GOT3 (cell line): Measurements from ENCODE around the gene MEIKIN.

Experiments
- DNase-seq: peaks from one replicate; lab custom pipeline; 2025; ENCODE audit warnings: mixed read lengths; lab: John Stamatoyannopoulos, UW

The MEIKIN gene

DNA sequence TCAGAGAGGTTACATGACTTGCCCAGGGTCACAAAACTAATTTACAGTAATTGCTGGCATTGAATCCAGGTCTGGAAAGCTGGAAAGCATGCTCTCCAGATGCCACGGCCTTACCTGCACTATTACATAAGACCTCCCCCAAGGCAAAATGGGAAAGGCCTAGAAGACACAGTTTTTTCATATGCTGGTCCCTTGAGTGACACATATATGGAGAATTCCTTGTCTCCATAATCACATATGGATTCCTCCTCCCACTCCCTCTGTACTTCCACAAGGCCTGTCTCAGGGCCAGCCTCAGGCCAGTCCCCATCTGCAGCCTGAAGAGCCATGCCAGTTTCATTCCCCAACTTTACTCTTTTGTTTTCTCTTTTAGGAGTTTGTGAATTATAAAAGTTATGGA, 28.6 kb upstream of the MEIKIN start:
- DNase-seq = no peak

DNA sequence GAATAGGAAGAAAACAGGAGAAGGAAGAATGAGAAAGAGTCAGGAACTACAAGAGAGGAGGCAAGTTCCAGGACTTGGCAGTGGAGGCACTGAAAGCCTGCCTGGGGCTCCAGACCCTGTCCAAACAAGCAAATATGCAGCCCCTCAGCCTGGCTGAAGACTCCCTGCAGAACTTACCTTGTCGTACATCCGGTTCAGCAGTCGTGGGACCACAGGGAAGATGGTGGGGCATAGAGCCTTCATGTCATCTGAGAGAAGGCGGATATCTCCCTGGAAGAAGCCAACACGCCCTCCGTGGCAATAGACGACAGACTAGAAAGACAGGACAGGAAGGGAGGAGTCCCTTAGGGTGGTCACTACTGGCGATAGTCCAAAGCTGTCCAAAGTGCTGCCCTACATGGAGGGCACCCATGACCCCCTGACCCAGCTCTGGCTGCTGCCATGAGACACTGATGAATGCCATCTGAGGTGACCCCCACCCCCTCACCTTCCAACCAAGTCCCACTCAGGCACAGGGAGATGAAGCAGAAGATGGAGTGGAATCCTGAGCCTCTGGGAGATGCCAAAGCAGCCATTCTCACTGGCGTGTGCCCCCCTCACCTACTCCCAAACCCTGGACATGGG, 27.7 kb upstream of the MEIKIN start:
- no peak for DNase-seq

- no peak for DNase-seq
These were observed 23.0 kb upstream of the MEIKIN start for GRCh38 chr5:131968396-131968954.

GRCh38 chr5:131966551-131966950, 21.1 kb upstream of the MEIKIN start:
- no peak for DNase-seq

GRCh38 chr5:131965826-131966415, 20.5 kb upstream of the MEIKIN start:
- no peak for DNase-seq

- no peak for DNase-seq
These were observed 14.4 kb upstream of the MEIKIN start for GRCh38 chr5:131959906-131960305.

- no peak for DNase-seq
These were observed 13.7 kb upstream of the MEIKIN start for GRCh38 chr5:131959136-131959535.

DNA sequence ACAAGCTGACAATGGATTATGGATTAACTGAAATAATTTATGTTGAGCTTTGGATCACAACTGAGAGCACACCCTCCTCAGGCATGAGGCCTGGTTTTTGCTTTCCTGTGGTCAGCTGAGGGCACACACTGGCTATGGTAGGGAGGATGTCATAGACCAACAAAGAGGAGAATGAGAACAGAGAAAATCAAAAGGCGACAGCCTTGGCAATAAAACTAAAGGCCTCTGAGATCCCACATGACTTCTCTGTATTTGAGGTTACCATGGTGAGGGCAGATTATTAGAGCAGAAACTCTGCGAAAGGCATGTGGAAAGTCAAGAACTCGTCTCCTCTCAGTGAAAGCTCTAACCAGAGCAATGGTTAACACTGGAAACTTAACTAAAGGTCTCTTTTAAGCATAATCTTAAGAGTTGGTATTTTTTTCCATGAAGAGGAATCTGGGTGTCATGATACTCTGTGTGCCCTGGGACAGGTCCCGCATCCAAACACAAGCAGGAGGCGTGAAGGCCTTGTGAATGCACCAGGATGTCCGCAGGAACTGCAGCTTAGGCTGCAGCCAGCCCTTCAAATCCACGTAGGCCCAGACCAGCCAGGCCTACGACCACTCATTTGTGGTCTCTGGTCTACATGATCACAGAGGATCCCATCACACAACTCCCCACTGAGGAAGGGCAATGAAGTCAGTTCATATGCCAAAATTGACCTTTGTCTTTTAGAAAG, 12.4 kb upstream of the MEIKIN start:
- DNase-seq = no peak

DNA sequence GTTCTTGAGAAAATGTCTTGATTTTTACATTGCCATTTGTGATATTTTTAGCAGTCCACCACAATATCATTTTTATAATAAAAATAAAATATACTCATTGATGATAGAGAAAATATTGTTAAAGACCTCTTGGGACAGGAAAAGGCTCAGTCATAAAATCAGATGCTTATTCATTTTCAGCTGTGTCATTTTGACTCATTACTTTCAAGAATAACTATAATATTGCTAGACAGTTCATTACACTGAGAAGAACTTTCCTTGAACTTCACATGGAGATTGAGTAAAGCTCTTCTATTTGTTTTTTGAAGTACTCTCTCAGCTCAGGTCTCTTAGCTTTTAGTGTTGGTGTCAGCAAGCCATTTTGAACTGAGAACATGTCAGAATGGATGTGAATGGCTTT, 8.5 kb upstream of the MEIKIN start:
- no peak for DNase-seq

DNA sequence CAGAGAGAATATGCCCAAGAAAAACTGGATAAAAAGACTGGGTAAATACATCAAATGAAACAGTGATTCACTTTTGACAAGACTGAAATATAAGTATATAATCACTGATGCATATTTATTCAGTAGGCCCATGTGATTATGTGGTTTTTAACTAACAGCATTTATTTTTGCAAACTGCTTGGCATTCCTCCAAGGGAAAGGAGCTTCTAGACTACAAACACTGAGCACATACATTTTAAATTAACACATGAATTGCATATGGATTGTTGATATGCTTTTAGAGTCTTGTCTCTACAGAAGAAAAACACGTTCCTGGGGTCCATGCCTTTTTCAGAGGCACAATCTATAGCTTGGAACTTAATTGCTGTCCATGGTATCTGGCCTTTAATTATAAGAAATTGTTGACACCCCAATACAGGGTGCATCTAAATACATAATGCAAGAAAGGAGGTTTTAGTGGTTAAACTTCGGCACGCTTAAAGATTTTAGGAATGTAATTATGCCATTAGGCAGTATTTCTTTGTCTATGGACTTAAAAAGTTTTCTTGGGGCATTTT, 6.9 kb upstream of the MEIKIN start:
- no peak for DNase-seq

- no peak for DNase-seq
These were observed 5.2 kb upstream of the MEIKIN start for GRCh38 chr5:131950706-131951105.

DNA sequence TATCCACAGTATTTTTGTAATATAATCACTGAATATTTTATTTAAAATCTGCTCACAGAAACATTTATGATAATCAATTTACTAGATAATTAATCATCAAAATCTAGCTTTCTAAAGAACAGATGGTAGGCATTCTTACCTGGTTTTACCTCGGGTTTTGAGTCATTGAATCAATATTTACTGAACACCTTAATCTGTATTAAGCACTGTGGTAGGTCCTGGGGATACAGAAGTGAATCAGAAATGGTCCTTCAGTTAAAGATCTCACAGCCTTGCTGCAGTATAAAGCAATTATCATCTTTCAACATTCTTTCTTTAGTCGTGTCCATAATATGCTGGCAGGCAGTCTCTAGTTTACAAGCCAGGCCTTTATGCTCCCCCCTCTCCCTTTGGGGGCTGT, 2.0 kb upstream of the MEIKIN start:
- DNase-seq = no peak

GRCh38 chr5:131944702-131945550, 537 bp downstream of the MEIKIN start:
- DNase-seq = no peak

- DNase-seq = no peak
These were observed 1.5 kb downstream of the MEIKIN start for GRCh38 chr5:131943916-131944315.

GRCh38 chr5:131942016-131942415, 3.4 kb downstream of the MEIKIN start:
- DNase-seq = no peak

DNA sequence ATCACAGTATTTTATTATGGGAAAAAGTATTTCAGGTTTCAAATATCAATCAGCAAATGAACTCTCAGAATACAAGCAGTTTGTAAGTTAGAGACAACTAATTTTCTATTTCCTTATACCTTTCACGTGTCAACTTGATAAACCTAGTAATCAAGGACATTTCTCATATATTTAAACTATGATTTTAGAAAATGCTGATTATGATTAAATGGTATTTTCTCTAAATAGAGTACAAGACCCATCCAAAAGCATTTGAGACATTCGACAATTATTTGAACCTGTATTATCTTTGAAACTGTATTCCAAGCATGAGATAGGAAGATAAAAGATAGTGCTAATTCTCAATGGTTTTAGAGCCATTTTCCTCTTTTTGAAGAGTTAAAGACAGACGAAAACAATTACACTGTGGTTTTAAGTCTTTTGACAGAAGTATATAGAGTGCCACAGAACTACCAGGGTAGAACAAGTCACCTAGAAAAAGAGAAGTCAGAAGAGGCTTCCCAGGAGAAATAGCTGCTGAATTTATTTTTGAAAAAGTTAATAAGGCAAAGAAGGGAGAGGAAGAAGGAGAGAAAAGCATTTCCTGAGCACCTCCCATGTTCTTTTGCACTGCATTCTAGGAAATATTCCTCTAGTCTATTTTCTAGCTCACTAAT, 5.6 kb downstream of the MEIKIN start:
- no peak for DNase-seq

GRCh38 chr5:131932235-131932634, 13.2 kb downstream of the MEIKIN start:
- DNase-seq = no peak

GRCh38 chr5:131928957-131929356, 16.5 kb downstream of the MEIKIN start:
- DNase-seq = no peak

GRCh38 chr5:131926168-131926567, 19.3 kb downstream of the MEIKIN start:
- DNase-seq = no peak

DNA sequence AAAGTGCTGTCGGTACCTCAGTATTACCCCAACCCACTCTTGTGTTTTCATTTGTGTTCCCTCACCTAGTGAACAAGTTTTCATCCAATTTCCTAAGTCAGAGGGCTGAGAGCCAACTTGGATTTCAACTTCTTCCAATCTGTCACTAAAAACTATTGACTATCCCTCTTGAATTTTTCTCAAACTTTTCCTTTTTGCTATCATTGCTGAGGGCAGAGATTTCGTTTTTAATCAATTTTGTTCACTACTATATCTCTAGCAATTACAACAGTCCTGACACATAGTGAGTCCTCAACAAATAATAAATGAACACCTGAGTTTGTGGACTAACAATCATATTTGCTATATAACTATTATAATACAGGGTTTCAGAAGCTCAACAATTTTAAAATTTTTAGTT, 29.0 kb downstream of the MEIKIN start:
- DNase-seq = no peak

- DNase-seq = no peak
These were observed 31.0 kb downstream of the MEIKIN start for GRCh38 chr5:131914472-131914871.
